ENCODE data around the gene RGS16.

Gene RGS16

GRCh38 chr1:182607566-182607965 lies 3.4 kb upstream of the RGS16 start:
- no peak for DNase-seq

DNA sequence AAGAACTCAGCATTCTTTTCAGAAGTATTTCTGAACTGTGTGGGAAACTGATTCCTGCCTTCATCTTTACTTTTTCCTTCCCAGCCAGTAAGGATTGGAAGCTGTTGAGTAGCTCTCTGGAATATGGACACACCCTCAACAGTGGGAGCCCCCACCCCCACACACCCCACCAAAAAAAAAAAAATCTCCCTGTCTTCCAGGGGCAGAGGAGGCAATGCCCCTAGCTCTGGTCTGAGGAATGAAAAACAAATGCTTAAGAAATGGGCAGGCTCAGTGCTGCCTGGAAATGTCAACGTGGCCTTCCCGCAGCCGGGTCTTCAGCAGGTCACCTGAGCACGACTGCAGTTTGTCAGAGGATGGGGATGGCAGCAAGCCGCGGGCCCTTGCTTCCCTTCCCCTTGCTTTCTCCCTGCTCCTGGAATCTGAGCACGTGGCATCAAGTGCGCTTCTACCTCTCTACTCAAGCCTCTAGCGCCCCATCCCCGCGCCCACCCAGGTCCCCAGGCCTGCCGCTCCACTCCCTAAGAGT lies 479 bp downstream of the RGS16 start:
- peak; percentile 25 for DNase-seq

GRCh38 chr1:182602935-182603645 lies 1.1 kb downstream of the RGS16 start:
- peak; percentile 67 for DNase-seq

- no peak for DNase-seq
These were observed 2.3 kb downstream of the RGS16 start for GRCh38 chr1:182601913-182602312.

- DNase-seq: peak; percentile 79
These were observed 2.8 kb downstream of the RGS16 start for GRCh38 chr1:182601416-182601786.

GRCh38 chr1:182600745-182601415 lies 3.3 kb downstream of the RGS16 start:
- DNase-seq: no peak

GRCh38 chr1:182600036-182600713 lies 4.0 kb downstream of the RGS16 start:
- DNase-seq: no peak

DNA sequence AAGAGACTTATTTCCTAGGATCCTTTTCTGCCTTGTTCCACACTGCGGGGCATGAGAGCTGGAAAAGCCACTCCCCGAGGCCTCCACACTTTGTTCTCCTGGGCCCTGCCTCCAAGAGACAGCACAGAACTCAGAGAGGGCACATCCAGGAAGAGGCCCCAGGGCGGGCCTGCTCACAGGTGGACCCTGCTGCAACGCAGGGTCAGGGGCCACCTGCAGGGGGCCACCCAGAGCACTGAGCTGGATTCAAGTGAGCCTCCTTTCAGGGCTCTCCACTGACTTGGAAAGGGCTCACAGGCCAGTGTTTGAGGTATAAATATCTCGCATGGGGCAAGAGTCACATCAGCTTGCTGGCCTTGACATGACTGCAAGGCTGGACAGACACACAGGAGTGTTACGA lies 4.8 kb downstream of the RGS16 start:
- no peak for DNase-seq

GRCh38 chr1:182598296-182598695 lies 5.9 kb downstream of the RGS16 start:
- DNase-seq: no peak

DNA sequence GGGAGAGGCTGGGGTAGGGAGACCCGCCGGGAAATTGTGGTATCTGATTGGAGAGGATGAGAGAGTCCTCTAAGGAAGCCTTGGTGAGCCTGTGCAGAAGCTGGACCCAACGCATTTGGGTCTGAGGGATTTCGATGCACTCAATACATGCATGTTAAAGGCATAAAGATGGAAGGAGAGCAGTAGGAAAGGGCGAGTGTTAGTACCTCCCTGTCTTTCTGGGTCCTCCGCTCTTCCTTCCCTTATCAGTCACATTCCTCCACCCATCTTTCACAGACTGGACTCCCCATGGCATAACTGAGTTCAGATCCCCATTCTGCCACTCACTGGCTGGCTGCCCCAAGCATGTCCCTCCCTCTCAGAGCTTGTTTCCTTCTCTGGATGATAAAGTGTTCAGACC lies 7.3 kb downstream of the RGS16 start:
- DNase-seq: no peak

DNA sequence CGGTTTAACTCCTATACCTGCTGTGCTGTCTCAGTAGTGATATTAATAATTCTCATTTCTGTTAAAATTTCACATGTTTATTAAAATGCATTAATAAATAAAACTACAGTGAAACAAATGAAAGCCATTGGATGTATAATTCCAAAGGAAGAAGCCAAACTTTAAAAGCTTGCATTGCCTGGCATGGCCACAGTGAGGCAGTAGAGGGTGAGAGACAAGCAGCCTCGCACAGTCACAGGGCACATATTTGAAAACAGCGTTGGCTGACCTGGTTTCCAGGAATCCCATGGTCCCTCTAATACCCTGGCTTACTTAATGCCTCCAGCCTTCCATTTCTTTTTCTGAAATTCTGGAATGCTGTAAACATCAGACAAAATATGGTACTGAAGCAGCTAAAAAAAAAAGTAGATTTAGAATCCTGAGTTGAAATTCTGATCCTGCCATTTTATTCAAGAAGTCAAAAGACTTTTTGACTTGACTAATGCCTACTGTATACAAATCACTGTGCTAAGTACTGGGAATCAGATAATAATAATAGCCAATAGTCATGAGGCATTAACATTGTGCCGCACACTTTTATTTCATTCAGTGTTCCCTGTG lies 8.4 kb downstream of the RGS16 start:
- DNase-seq: peak; percentile 63

- DNase-seq: no peak
These were observed 14.3 kb downstream of the RGS16 start for GRCh38 chr1:182589931-182590330.

GRCh38 chr1:182589520-182589919 lies 14.7 kb downstream of the RGS16 start:
- DNase-seq: no peak

DNA sequence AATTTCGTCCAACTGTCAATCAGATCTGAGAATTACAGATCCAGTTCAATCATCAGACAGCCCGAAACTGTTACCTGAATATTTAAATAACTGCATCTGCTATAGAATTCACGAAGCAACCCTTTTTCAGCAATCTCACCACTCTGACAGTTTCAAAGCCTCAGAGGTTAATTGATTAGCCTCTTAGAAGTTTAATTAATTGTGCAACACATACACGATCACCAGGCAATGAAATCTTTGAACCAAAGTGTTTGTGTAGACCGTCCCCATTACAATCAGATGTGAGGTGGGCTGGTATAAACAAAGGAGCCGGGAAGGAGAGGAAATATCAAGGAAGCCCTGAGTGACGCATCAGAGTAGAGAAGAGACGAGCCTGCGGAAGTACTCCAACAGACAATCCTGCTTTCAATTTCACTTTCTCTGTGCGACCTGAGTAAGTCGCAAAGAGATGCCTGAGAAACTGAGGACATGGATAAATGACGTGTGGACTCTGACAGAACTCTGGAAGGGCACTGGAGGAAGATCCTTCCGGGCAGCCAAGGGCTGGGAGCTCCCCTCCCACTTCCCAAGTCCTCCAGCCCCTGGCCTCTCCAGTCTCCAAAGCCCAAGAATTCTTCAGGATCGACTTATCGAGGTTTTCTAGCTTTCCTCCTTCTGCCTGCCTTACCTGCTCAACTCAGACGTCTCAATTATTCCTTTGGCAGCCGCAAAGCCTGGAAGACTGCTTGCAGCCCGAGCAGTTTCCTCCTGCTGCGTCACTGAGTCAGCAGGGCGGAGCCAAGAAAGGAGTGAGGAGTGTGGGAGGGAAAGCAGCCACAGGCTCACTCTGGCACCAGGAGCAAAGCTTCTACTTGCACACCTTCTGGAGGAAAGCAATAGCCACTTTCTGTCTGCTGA lies 15.4 kb downstream of the RGS16 start, which contains the start of gene RNASEL:
RNASEL (minus strand) TSS at position 757 of the 897 bp plus-strand sequence. CDS start 2,450 bp downstream, outside the sequence.
- DNase-seq: peak; percentile 68

DNA sequence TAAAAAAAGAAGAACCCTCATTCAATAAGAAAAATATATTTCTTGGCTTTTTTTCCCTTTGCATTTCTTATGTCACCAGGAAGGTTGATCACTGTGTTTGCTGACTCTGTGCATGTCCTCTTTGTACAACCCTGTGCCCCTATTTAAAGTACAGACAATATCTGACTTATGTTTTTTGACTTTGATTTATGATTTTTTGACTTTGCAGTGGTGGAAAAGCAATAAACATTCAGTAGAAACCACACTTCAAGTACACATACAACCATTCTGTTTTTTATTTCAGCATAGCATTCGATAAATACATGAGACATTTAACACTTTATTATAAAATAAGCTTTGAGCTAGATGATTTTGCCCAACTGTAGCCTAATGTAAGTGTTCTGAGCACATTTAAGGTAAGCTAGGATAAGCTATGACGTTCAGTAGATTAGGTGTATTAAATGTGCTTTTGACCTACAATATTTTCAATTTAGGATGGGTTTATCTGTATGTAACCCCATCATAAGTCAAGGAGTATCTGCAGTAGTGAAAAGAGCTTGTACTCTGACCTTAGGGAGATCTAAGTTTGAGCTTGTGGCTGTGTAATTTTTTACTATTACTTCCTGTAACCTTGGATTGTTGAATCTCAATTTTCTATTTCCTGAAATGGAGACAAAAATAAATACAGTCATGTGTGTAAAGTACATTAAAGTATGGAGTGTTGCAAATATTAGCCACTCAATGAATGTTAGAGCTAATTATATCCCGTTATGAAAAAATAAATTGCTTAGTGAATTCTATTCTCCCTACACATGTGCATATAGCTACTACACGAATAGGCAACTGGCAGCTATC lies 16.3 kb downstream of the RGS16 start:
- no peak for DNase-seq

- no peak for DNase-seq
These were observed 17.1 kb downstream of the RGS16 start for GRCh38 chr1:182587093-182587492.

DNA sequence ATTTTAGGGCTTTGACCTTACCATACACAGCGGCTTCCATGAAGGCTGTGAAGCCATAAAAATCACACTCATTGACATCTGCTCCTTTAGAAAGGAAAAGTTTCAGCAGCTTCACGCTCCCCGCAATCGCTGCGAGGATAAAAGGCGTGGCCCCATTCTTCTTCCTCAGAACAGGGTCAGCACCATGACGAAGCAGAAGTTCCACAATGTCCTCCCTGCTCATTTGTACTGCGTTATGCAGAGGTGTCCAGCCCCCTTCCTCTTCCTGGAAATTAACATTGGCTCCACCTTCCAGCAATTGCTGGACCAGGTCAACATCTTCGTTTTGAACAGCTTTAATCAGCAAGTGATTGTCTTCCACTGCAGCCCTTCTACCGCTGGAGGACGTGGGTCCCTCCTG lies 17.8 kb downstream of the RGS16 start:
- no peak for DNase-seq

DNA sequence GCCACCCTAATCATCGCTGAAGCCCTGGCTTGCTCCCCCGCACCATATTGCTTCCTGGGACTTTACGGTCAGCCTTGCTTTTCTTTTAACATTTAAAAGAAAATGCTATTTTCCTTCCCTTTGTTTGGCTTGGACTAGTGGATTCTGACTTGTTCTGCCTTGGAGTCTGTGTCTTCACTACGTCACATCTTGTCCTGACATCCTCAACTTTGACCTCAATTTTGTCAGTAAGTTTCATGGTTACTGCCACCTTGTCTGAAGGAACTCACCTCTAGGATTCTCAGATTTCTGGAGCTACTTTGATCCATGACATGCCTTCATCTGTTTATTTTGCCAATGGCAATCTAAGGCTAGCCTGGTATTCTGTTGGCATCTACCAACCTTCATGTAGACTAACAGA lies 19.4 kb downstream of the RGS16 start:
- no peak for DNase-seq

GRCh38 chr1:182580736-182581135 lies 23.5 kb downstream of the RGS16 start:
- DNase-seq: no peak

GRCh38 chr1:182575540-182576149 lies 28.5 kb downstream of the RGS16 start:
- no peak for DNase-seq

GRCh38 chr1:182574156-182574555 lies 30.0 kb downstream of the RGS16 start:
- DNase-seq: no peak

All from activated CD4-positive, alpha-beta T cell treated with anti-CD3 and anti-CD28 coated beads, Interleukin-2, amount 50 U/mL, for 16 hours (primary cell).